Measurements from ENCODE around the gene HSD11B1. TPM values are rescaled to one million over a fixed set of nuclear protein-coding genes. Genes with fewer than 3 reads are reported as not detected.

HSD11B1 gene
- total RNA-seq, 2 donors from 2014 or later: 0.48 to 0.59 TPM

GRCh38 chr1:209755256-209755655, 50.6 kb downstream of the HSD11B1 start:
- Histone ChIP-seq H3K4me1 (no peaks in the 10 kb centered on the region), H3K27ac (peak overlapping the region; percentile 60)
- TF ChIP-seq, protein P1, sequence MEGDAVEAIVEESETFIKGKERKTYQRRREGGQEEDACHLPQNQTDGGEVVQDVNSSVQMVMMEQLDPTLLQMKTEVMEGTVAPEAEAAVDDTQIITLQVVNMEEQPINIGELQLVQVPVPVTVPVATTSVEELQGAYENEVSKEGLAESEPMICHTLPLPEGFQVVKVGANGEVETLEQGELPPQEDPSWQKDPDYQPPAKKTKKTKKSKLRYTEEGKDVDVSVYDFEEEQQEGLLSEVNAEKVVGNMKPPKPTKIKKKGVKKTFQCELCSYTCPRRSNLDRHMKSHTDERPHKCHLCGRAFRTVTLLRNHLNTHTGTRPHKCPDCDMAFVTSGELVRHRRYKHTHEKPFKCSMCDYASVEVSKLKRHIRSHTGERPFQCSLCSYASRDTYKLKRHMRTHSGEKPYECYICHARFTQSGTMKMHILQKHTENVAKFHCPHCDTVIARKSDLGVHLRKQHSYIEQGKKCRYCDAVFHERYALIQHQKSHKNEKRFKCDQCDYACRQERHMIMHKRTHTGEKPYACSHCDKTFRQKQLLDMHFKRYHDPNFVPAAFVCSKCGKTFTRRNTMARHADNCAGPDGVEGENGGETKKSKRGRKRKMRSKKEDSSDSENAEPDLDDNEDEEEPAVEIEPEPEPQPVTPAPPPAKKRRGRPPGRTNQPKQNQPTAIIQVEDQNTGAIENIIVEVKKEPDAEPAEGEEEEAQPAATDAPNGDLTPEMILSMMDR (IDR thresholded peaks at IDR 0.05): no peak

DNA sequence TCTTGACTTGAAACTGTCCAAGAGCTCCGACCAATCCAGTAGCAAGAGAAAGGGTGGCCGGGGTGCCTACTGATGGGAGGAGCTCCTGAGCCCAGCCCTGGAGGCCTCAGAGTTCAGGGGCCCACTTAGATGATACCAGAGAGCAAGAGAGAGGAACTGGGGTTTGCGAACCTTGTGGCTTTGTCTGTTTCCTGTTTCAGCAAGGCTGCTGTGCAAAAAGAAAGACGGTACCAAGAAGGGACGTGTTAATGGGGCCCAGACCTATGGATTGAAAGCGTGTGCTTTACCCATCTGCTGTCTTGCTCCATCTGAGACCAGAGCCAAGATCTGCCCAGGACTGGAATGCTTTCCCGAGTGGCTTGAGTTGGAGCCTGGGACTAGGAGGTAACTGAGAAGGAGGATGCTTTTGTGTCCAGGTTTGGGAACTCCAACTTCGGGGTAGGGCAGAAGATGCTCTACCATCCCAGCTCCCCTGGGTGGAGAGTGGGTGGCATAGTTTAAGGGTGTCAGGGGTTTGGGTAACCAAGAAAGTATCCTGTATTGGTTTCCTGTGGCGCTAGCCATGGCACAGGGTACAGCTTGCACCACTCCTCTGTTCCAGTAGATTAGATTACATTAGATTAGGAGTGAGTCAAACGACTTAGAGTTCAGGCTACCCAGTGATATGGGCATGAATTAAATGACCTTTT, 51.4 kb downstream of the HSD11B1 start, which contains the start of gene TRAF3IP3:
TRAF3IP3 (plus strand) TSS at position 128 of the 689 bp plus-strand sequence. CDS start 3,987 bp downstream, outside the sequence.
- Histone ChIP-seq H3K27ac (peak within 1 kb of the TSS; percentile 60), H3K9ac (ENCODE audit: low read depth in 2 of 2, low read length in 2 of 2) (peak within 1 kb of the TSS; percentile 44 to 66), H3K27me3 (no peaks in the 10 kb centered on the region), H3K4me1 (no peaks in the 10 kb centered on the region), H3K4me3 (peak within 1 kb of the TSS; percentile 25), H3K9me3 (no peaks in the 10 kb centered on the region), H3K36me3 (no peaks in the 10 kb centered on the region)
- TF ChIP-seq, protein P1 (IDR thresholded peaks at IDR 0.05): no peak
- intact Hi-C loops (cut with DNase I): no loop called here
- peak; percentile 50 for DNase-seq

More at GRCh38 chr1:209755256-209755655, 50.6 kb downstream of the HSD11B1 start:
- no peak for DNase-seq
- no peaks in the 10 kb centered on the region for H3K9me3 ChIP-seq
- intact Hi-C loops (cut with DNase I): no loop called here
- no peaks in the 10 kb centered on the region for H3K27me3 ChIP-seq
- H3K36me3 ChIP-seq: no peaks in the 10 kb centered on the region
- no peak overlapping the region for H3K4me3 ChIP-seq
- no peak overlapping the region for H3K9ac ChIP-seq (ENCODE audit: low read depth in 2 of 2, low read length in 2 of 2)

DNA sequence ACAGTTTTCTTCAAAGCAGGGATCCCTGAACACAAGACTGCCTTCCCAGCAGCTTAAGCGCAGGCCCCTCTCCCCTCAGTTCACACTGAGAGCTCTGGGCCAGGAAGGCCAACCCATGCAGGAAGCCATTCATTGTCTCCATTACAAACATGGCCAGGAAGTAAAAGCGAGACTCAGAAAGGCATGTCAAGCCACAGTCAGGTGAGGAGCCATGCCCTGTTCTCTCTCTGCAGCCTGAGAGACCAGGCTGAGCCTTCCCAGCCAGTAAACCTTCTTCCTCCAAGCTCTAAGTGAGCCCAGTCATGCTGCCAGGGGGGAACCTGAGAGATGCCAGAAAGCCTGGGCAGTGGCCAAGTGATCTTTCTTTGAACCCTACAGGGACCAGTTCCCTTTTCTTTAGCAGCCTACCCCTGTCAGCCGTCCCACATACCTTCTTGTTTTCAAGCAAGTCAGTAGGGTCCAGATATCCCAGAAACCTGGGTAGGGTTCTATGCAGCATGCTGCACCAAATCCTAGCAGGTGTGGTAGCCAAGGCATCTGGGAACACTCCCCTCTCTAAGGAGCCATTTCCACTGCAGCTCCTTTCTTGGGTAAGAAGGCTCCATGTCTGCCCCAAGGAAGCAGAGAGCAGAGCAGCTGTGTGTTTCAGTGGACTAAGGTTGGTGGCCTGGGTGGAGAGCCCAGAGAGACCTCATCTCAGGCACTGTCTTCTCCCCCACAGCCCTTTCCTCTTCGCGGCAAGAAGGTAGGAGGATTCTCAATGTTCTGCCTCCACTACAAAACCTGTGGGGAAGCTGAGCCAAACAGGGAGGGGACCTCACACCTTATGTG, 52.2 kb downstream of the HSD11B1 start:
- Histone ChIP-seq H3K27me3 (no peaks in the 10 kb centered on the region), H3K27ac (peak overlapping the region; percentile 60), H3K4me3 (peak overlapping the region; percentile 25), H3K9me3 (no peaks in the 10 kb centered on the region), H3K36me3 (no peaks in the 10 kb centered on the region), H3K4me1 (no peaks in the 10 kb centered on the region), H3K9ac (ENCODE audit: low read depth in 2 of 2, low read length in 2 of 2) (peak overlapping the region; percentile 44 to 66)
- TF ChIP-seq, protein P1 (IDR thresholded peaks at IDR 0.05): no peak
- no peak for DNase-seq
- intact Hi-C loops (cut with DNase I): no loop called here

DNA sequence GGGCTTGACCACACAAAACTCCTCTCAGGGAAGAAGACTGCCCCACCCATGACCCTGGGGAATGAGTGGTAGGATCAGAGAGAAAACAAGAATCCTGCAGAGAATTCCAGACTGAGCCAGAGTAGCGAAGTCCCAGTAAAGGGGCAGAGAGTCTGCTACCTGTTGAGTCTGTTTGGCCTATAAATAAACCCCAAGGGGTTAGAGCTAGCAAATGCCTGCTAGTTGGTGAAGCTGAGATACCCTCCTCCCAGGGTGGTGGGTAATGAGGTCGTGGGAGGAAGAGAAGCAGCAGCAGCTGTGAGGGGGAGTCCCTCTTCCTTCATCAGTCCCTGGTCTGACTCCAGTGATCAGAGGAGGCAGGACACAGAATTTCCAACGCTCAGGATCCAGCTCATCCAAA, 53.8 kb downstream of the HSD11B1 start:
- H3K27me3 ChIP-seq: no peaks in the 10 kb centered on the region
- H3K27ac ChIP-seq: no peak overlapping the region
- H3K4me3 ChIP-seq: peak overlapping the region; percentile 25
- H3K9ac ChIP-seq (ENCODE audit: low read depth in 2 of 2, low read length in 2 of 2): peak overlapping the region in 1 of 2 donors; percentile 43
- H3K9me3 ChIP-seq: no peaks in the 10 kb centered on the region
- TF ChIP-seq, protein P1 (IDR thresholded peaks at IDR 0.05): no peak
- no peak for DNase-seq
- intact Hi-C loops (cut with DNase I): no loop called here
- no peaks in the 10 kb centered on the region for H3K4me1 ChIP-seq
- H3K36me3 ChIP-seq: no peaks in the 10 kb centered on the region

DNA sequence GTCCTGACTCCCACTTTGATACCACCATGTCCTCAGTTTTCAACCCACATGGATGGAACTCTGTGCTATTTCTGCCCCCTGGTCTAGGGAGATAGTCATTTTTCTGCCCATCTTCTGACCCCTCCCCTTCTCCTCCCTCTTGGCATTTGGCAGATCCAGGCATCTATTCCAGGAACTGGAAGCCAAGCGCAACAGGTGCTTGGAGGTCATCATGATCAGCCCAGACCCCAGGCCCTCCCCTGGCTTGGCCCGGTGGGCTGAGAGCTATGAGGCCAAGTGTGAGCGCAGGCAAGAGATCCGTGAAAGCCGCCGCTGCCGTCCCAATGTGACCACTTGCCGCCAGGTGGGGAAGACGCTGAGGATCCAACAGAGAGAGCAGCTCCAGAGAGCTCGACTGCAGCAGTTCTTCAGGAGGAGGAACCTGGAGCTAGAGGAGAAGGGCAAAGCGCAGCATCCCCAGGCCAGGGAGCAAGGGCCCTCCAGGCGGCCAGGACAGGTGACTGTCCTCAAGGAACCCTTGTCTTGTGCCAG, 55.2 kb downstream of the HSD11B1 start:
- no peaks in the 10 kb centered on the region for H3K4me1 ChIP-seq
- DNase-seq: no peak
- TF ChIP-seq, protein P1 (IDR thresholded peaks at IDR 0.05): no peak
- no peak overlapping the region for H3K9ac ChIP-seq (ENCODE audit: low read depth in 2 of 2, low read length in 2 of 2)
- H3K9me3 ChIP-seq: no peaks in the 10 kb centered on the region
- no peak overlapping the region for H3K27ac ChIP-seq
- H3K27me3 ChIP-seq: no peaks in the 10 kb centered on the region
- intact Hi-C loops (cut with DNase I): no loop called here
- no peak overlapping the region for H3K4me3 ChIP-seq
- no peaks in the 10 kb centered on the region for H3K36me3 ChIP-seq
